KMS-11 (cell line): ENCODE data around the gene MKKS.

Source experiments
- H2AFZ ChIP-seq: fragments of 200-600 bp; sonication (generic); 2 replicates; pipeline ENCODE4 v1.6.1; 2016; ENCODE audit warnings: antibody characterized with exemption, mixed run types, low read depth
- H3K27ac ChIP-seq: fragments of 200-600 bp; sonication (generic); 2 replicates; pipeline ENCODE4 v1.6.1; 2016; ENCODE audit warnings: mild to moderate bottlenecking, mixed run types
- H3K27me3 ChIP-seq: fragments of 200-600 bp; sonication (generic); 2 replicates; pipeline ENCODE4 v1.6.1; 2017; ENCODE audit warnings: mild to moderate bottlenecking, low read depth, mixed run types, moderate library complexity; ENCODE audit not compliant: insufficient read depth
- H3K36me3 ChIP-seq: fragments of 200-600 bp; sonication (generic); 2 replicates; pipeline ENCODE4 v1.6.1; 2017; ENCODE audit warnings: mild to moderate bottlenecking, mixed run types; ENCODE audit not compliant: insufficient read depth
- H3K4me1 ChIP-seq: fragments of 200-600 bp; sonication (generic); 2 replicates; pipeline ENCODE4 v1.6.1; 2016; ENCODE audit warnings: mild to moderate bottlenecking, low read depth, mixed run types; ENCODE audit not compliant: poor library complexity, severe bottlenecking
- H3K4me2 ChIP-seq: fragments of 200-600 bp; sonication (generic); 2 replicates; pipeline ENCODE4 v1.7.0; 2016; ENCODE audit warnings: mild to moderate bottlenecking, mixed run types
- H3K4me3 ChIP-seq: fragments of 200-600 bp; sonication (generic); IDR thresholded peaks from 2 replicates; pipeline ENCODE4 v1.6.1; 2017; ENCODE audit warnings: low read depth, low read length, mixed read lengths; ENCODE audit not compliant: insufficient read depth
- H3K79me2 ChIP-seq: fragments of 200-600 bp; sonication (generic); 2 replicates; pipeline ENCODE4 v1.6.1; 2016; ENCODE audit warnings: low read depth, mixed run types; ENCODE audit not compliant: insufficient read depth
- H3K9ac ChIP-seq: fragments of 200-600 bp; sonication (generic); 2 replicates; pipeline ENCODE4 v1.6.1; 2016; ENCODE audit warnings: mild to moderate bottlenecking, mixed run types
- H4K20me1 ChIP-seq: fragments of 200-600 bp; sonication (generic); 2 replicates; pipeline ENCODE4 v1.6.1; 2016; ENCODE audit warnings: mild to moderate bottlenecking, mixed run types; ENCODE audit not compliant: insufficient read depth
- CTCF ChIP-seq: fragments of 200-600 bp; sonication (generic); conservative IDR thresholded peaks from 2 replicates; pipeline ENCODE4 v1.6.1; 2017; ENCODE audit warnings: low read depth, mild to moderate bottlenecking, antibody characterized with exemption, low read length, moderate library complexity, mixed read lengths

MKKS gene

GRCh38 chr20:10415013-10415650 lies 18.9 kb downstream of the MKKS start:
- Histone ChIP-seq H3K27ac (no peak overlapping the region), H3K36me3 (no peaks in the 10 kb centered on the region; the same call in 1 of the 2 replicates), H3K79me2 (no peaks in the 10 kb centered on the region), H4K20me1 (no peaks in the 10 kb centered on the region), H3K4me3 (no peak overlapping the region), H3K4me2 (no peak overlapping the region), H3K4me1 (peaks cover 6% of the 10 kb centered on the region), H3K9ac (no peak overlapping the region), H3K27me3 (no peaks in the 10 kb centered on the region), H2AFZ (no peak overlapping the region)
- no peak for TF ChIP-seq CTCF

GRCh38 chr20:10412591-10413408 lies 21.2 kb downstream of the MKKS start:
- H4K20me1 ChIP-seq = no peaks in the 10 kb centered on the region
- TF ChIP-seq CTCF = 0 out of 2 replicates have a peak, but pooled peaks have one; percentile 13
- H3K36me3 ChIP-seq = no peaks in the 10 kb centered on the region
- H3K79me2 ChIP-seq = no peaks in the 10 kb centered on the region
- peaks cover 6% of the 10 kb centered on the region for H3K4me1 ChIP-seq
- no peaks in the 10 kb centered on the region for H3K27me3 ChIP-seq
- no peak overlapping the region for H3K9ac ChIP-seq
- no peak overlapping the region for H3K4me3 ChIP-seq
- no peak overlapping the region for H2AFZ ChIP-seq
- H3K4me2 ChIP-seq = no peak overlapping the region
- H3K27ac ChIP-seq = no peak overlapping the region

GRCh38 chr20:10411673-10412072 lies 22.3 kb downstream of the MKKS start:
- H2AFZ ChIP-seq = no peak overlapping the region
- no peaks in the 10 kb centered on the region for H3K36me3 ChIP-seq
- no peak for TF ChIP-seq CTCF
- no peaks in the 10 kb centered on the region for H4K20me1 ChIP-seq
- H3K4me2 ChIP-seq = no peak overlapping the region
- H3K4me1 ChIP-seq = peaks cover 6% of the 10 kb centered on the region
- H3K4me3 ChIP-seq = no peak overlapping the region
- H3K27ac ChIP-seq = no peak overlapping the region
- no peaks in the 10 kb centered on the region for H3K27me3 ChIP-seq
- no peaks in the 10 kb centered on the region for H3K79me2 ChIP-seq
- no peak overlapping the region for H3K9ac ChIP-seq

GRCh38 chr20:10408108-10408813 lies 25.8 kb downstream of the MKKS start:
- no peak overlapping the region for H3K4me3 ChIP-seq
- H4K20me1 ChIP-seq = no peaks in the 10 kb centered on the region
- no peak for TF ChIP-seq CTCF
- no peak overlapping the region for H3K27ac ChIP-seq
- H2AFZ ChIP-seq = no peak overlapping the region
- H3K4me2 ChIP-seq = no peak overlapping the region
- no peaks in the 10 kb centered on the region for H3K4me1 ChIP-seq
- H3K36me3 ChIP-seq = no peaks in the 10 kb centered on the region
- H3K79me2 ChIP-seq = no peaks in the 10 kb centered on the region
- H3K9ac ChIP-seq = no peak overlapping the region
- H3K27me3 ChIP-seq = no peaks in the 10 kb centered on the region
